Right lobe of liver (tissue), 6 donors: ENCODE data around the gene RPTOR. TPM values are rescaled to one million over a fixed set of nuclear protein-coding genes. Genes with fewer than 3 reads are reported as not detected.

Experiments used
- ATAC-seq, 4 donors: fragments of 200-7000 bp; cut with Tn5 transposase; one replicate each; pipeline ENCODE4 v1.9.1; 2020; ENCODE audit warnings: mild to moderate bottlenecking in 4 of 4, moderate library complexity in 4 of 4
- DNase-seq, 3 donors: peaks; one replicate each; pipeline ENCODE4 v3.0.0-alpha.2; 2020
- H3K27ac ChIP-seq, 3 donors: fragments of 200-600 bp; one replicate each; pipeline ENCODE4 v1.8.0; 2022
- H3K27me3 ChIP-seq, 2 donors: fragments of 200-600 bp; one replicate each; pipeline ENCODE4 v1.8.0; 2022
- H3K36me3 ChIP-seq, 4 donors: fragments of 200-600 bp; sonication (generic) in 1 of 4; one replicate each; pipeline versions ENCODE4 v1.5.1 to v1.8.0; 2017 to 2022; ENCODE audit warnings: control low read depth in 1 of 4
- H3K4me1 ChIP-seq, 4 donors: fragments of 200-600 bp; sonication (generic) in 1 of 4; one replicate each; pipeline versions ENCODE4 v1.5.1 to v1.8.0; 2017 to 2022; ENCODE audit warnings: control low read depth in 1 of 4
- H3K4me3 ChIP-seq, 3 donors: fragments of 200-600 bp; one replicate each; pipeline ENCODE4 v1.8.0; 2022
- H3K9me3 ChIP-seq, 4 donors: fragments of 200-600 bp; sonication (generic) in 1 of 4; one replicate each; pipeline versions ENCODE4 v1.5.1 to v1.8.0; 2017 to 2022; ENCODE audit warnings: control low read depth in 1 of 4
- CTCF ChIP-seq, 4 donors: fragments of 200-600 bp in 3 of 4; fragments of 450-650 bp in 1 of 4; IDR thresholded peaks; one replicate each; pipeline versions ENCODE4 v1.5.1 to v1.8.0; 2016 to 2022; ENCODE audit warnings: antibody characterized with exemption in 4 of 4, mild to moderate bottlenecking in 2 of 4
- POLR2A ChIP-seq: fragments of 450-650 bp; IDR thresholded peaks from one replicate; pipeline ENCODE4 v1.6.1; 2017; ENCODE audit warnings: antibody characterized with exemption, mild to moderate bottlenecking
- WGBS: methylation state at CpG from one replicate; pipeline ENCODE4 v1.1.6; 2018; ENCODE audit warnings: low coverage, low lambda C conversion rate; ENCODE audit not compliant: insufficient coverage; ENCODE audit errors: missing lambda C conversion rate; 5-methylcytosine and 5-hydroxymethylcytosine counted together
- intact Hi-C, 2 donors: fragments of 100-400 bp; cut with DNase I; formaldehyde crosslinking; loops; one replicate each; pipeline versions ENCODE4 v1.11.2 to v1.14.1; 2022
- total RNA-seq, 6 experiments: library from RNA; depleted of rRNA in 2 of 6; stranded (reverse); fragments of >200 nt in 2 of 6; fragmentation: NEBNext Ultra II Directional in 3 of 6; extraction: Animal tissue kit (Norgen Biotek cat#: 25700) in 3 of 6; gene quantifications; one replicate each; pipeline versions ENCODE4 v1.1.0 to v1.2.4, GENCODE V29; 2016 to 2023
- donor health status: DM: no; HTN: yes; CAD: no.
- donor health status: DM: no; HTN: no; CAD: no.
- donor health status: DM: no; HTN: no; CAD: no.
- donor health status: DM: no; HTN: yes; CAD: no.
- donor health status: DM: no; HTN: yes; CAD: no.

RPTOR gene
- total RNA-seq, 6 experiments from 2014 or later, result 13.1 to 24.0 (median 15.5) TPM

- H3K9me3 ChIP-seq, result no peaks in the 10 kb centered on the region
- H3K27me3 ChIP-seq, result no peaks in the 10 kb centered on the region
- no peak overlapping the region for H3K27ac ChIP-seq
- intact Hi-C loops, result no loop called here
- 92% methylated on average over 2 of the region's 9 CpGs for WGBS
- H3K4me3 ChIP-seq, result no peak overlapping the region
- TF ChIP-seq POLR2A, result no peak
- no peak for TF ChIP-seq CTCF (IDR thresholded peaks at IDR 0.05)
- DNase-seq, result no peak
- no peak for ATAC-seq
- H3K4me1 ChIP-seq, result no peaks in the 10 kb centered on the region
- no peaks in the 10 kb centered on the region for H3K36me3 ChIP-seq
Measured at GRCh38 chr17:80687839-80688238, 143.2 kb downstream of the RPTOR start.

- Histone ChIP-seq H3K9me3 (no peaks in the 10 kb centered on the region), H3K4me1 (no peaks in the 10 kb centered on the region), H3K36me3 (no peaks in the 10 kb centered on the region), H3K27me3 (no peaks in the 10 kb centered on the region), H3K27ac (no peak overlapping the region), H3K4me3 (no peak overlapping the region)
- intact Hi-C loops, result no loop called here
- WGBS, result 94% methylated on average over 6 of the region's 13 CpGs
- TF ChIP-seq POLR2A (no peak), CTCF (IDR thresholded peaks at IDR 0.05) (no peak)
- no peak for DNase-seq
- ATAC-seq, result no peak
Measured at GRCh38 chr17:80689129-80689619, 144.5 kb downstream of the RPTOR start.

- H3K27me3 ChIP-seq, result no peaks in the 10 kb centered on the region
- no peak for TF ChIP-seq POLR2A
- TF ChIP-seq CTCF (IDR thresholded peaks at IDR 0.05), result no peak
- no peaks in the 10 kb centered on the region for H3K36me3 ChIP-seq
- intact Hi-C loops, result no loop called here
- no peaks in the 10 kb centered on the region for H3K9me3 ChIP-seq
- H3K27ac ChIP-seq, result no peak overlapping the region
- H3K4me1 ChIP-seq, result peaks cover 0 to 4% (median 0%) of the 10 kb centered on the region in 4 donors
- WGBS, result 92% methylated on average over 2 of the region's 10 CpGs
- no peak for DNase-seq
- no peak for ATAC-seq
- H3K4me3 ChIP-seq, result no peak overlapping the region
Measured at GRCh38 chr17:80691784-80692183, 147.1 kb downstream of the RPTOR start.

DNA sequence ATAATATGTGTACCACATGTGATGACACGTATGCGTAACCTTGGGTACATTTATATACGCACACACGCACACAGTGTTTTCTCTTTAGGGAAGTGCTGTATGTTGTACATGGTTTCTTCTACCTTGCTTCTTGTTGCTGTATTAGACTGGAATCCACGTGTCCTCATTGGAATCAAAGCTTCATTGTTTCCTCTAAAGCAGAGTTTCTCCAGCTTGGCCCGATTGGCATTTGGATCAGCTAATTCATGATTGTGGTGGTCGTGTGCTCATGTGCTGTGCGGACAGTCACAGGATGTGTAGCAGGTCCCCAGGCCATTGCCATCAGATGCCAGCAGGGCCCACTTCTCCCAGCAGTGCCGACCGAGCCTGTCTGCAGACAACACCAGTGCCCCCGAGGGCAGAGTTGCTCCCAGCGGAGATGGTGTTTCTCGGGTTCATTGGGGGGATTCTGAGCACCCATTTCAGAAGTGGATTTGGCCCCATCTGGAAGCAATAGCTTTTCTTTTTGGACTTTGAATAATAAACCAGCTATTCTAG is 148.4 kb downstream of the RPTOR start:
- 85% methylated on average over 8 of the region's 13 CpGs for WGBS

More for the DNA sequence above, 148.4 kb downstream of the RPTOR start:
- Histone ChIP-seq H3K9me3 (no peaks in the 10 kb centered on the region), H3K27me3 (no peaks in the 10 kb centered on the region), H3K4me3 (no peak overlapping the region), H3K36me3 (no peaks in the 10 kb centered on the region), H3K4me1 (peaks cover 0 to 4% (median 0%) of the 10 kb centered on the region in 4 donors), H3K27ac (no peak overlapping the region)
- intact Hi-C loops, result no loop called here
- no peak for ATAC-seq
- DNase-seq, result no peak
- TF ChIP-seq POLR2A, result no peak
- TF ChIP-seq CTCF (IDR thresholded peaks at IDR 0.05), result no peak
